SK-MEL-5 (cell line): ENCODE data around the gene ATP2C1. TPM values are rescaled to one million over a fixed set of nuclear protein-coding genes. Genes with fewer than 3 reads are reported as not detected.
"Not testable (repeated sequence)": the region's sequence is repeated elsewhere in the genome, so short reads cannot be mapped to it uniquely, and the experiment has no call there.

Experiments
- DNase-seq: peaks from one replicate; pipeline ENCODE4 v3.0.0-alpha.2; 2016; ENCODE audit warnings: low read depth, low spot score
- in situ Hi-C: cut with HindIII; loops from 2 replicates; pipeline ENCODE4 v1.10.0; 2016; ENCODE audit warnings: low sequenced_read_pairs, high pct_unique_total_duplicates, low pct_unique_long_range_greater_than_20kb
- total RNA-seq: library from RNA; depleted of rRNA; stranded (reverse); fragments of >200 nt; shearing (Covaris generic); gene quantifications from 2 replicates; pipeline ENCODE4 v1.2.3, GENCODE V29; 2014

Gene ATP2C1
- total RNA-seq, 1 experiment from 2014 or later, result 37.5 TPM

DNA sequence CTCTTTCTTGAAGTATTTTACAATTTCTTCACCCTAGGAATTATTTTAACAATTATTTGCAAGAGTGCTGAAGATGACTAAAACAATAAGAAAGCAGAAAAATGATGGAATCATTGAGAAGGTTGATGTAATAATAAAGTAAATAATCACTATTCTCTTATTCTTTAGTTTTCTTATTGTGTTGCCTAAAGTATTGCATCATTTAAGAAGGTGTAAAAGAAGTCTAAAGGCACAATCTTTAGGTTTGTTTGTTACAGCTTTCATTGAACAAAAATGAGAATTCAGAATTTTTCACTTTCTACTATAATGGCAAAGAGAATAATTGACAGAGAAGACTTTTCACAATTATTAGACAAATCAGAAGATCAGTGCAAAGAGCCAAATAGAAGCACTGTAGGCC is 67.6 kb downstream of the ATP2C1 start:
- in situ Hi-C loops, result no loop called here
- no peak for DNase-seq

DNA sequence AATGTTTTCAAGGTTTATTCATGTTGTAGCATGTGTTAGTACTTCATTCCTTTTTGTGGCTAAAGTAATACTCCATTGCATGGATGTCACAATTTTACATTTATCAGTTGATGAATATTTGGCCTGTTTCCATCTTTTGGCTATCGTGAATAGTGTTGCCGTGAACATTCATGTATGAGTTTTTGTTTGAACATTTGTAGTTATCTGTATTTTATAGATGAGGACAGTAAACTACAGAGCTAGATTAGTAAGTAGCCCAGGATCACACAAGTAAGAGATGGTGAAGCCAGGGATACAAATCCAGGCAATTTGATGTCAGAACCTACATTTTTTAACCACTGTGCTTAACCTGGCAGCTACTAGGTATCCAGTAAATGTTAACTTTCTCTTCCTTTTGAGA is 69.6 kb downstream of the ATP2C1 start:
- in situ Hi-C loops, result no loop called here
- peak; percentile 53 for DNase-seq

DNA sequence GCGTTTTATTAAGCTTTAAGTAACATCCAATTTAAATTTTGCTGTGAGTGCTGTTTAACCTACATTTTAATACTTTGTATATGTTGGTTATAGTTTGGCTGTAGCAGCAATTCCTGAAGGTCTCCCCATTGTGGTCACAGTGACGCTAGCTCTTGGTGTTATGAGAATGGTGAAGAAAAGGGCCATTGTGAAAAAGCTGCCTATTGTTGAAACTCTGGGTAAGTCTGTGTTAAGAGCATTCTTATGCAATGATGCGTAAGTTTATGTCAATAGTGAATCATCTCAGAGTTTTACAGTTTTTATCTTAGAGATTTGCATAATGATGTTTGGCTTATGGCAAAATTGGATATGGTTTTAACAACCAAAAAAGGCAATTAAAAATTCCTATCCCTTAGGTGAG is 70.0 kb downstream of the ATP2C1 start:
- in situ Hi-C loops, result no loop called here
- DNase-seq, result peak; percentile 94

DNA sequence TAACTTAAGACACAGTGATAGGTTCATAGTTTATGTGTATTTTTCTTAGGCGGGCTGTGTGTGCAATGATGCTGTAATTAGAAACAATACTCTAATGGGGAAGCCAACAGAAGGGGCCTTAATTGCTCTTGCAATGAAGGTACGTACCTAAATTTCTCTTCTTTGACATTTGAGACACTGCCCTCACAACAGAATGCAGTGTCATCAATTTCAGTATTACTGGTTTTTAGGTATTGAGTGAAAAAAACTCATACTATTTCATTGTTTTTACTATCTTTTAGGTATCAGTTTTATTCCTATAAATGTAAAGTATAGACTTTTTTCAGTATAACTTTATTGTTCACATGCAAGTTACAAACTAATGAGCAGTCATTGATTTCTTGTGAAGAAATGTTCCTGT is 73.4 kb downstream of the ATP2C1 start:
- in situ Hi-C loops, result no loop called here
- DNase-seq, result no peak

DNA sequence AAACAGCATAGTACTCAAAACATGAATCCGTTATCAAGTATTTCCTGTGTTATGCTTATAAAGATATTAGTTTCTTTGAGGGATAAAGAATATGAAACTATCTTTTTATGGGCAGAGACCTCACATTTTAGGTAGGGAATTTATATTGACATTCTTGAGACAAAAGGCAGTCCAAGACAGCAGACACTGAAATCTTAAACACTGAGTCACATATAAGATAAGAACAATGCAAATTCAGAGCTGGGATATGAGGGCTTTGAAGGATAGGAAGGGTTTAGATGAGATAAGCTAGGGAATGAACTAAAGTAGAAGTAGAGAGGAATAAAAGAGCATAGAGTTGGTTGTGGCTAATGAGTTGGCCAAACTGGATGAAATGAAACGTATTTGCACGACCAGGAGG is 74.3 kb downstream of the ATP2C1 start:
- DNase-seq, result no peak
- in situ Hi-C loops, result no loop called here

DNA sequence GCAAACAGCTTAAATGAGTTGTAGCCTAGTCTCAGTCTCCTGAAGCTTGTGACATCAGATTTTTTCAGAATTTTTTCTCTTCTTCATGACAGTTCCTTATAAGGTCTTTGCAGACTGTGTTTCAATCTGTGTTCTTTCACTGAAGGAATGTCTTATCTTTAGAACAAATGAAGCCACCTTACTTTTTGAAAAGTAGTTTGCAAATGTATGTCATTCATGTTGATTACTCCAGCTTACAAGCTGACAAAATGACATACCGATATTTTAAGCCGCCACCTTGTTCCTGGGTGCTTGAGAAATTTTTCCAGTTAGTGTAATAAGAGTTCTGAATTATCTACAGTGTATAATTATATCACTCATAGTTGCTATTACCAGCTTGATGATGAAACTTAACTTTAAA is 75.7 kb downstream of the ATP2C1 start:
- in situ Hi-C loops, result no loop called here
- DNase-seq, result no peak

DNA sequence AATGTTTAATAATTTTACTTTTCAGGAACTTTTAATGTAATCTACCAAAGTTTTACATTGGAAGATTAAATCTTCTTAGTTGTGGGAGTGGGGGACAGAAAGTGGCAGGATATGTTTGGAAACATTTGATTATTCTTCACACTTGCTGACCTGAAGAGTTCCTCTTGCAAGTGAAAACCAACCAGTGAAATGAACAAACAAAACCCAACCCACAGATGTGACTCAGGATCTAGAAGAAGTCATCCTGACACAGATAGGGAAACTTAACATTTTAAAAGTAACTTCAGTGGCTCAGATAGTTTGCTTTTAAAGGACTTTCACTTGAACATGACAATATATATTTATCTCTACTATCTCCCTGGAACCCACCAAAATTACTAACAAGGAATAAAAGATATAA is 77.3 kb downstream of the ATP2C1 start:
- in situ Hi-C loops, result no loop called here

DNA sequence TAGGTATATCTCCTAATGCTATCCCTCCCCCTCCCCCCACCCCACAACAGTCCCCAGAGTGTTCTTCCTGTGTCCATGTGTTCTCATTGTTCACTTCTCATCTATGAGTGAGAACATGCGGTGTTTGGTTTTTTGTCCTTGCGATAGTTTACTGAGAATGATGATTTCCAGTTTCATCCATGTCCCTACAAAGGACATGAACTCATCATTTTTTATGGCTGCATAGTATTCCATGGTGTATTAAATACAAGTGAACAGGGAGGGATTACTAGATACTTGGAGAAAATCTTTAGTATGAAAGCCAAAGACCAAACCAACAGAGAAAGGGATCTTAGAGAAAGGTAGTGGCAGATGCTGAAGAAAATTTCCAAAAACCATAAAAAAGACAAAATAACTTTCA is 78.7 kb downstream of the ATP2C1 start:
- DNase-seq, in situ Hi-C loops: not testable (repeated sequence)

More for the DNA sequence above, 77.3 kb downstream of the ATP2C1 start:
- no peak for DNase-seq

DNA sequence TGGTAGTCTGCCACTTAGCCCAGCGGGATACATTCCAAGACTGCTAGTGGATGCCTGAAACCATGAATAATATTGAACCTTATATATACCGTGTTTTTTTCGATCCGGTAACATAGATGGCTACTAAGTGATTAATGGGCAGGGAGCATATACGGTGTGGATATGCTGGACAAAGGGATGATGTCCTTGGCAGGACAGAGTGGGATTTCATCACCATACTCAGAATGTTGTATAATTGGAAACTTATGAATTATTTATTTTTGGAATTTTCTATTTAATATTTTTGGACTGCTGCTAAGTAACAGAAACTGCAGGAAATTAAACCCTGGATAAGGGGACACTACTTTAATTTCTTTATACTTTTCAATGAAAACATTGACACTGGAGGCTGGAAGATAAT is 79.5 kb downstream of the ATP2C1 start:
- no peak for DNase-seq
- in situ Hi-C loops, result no loop called here

DNA sequence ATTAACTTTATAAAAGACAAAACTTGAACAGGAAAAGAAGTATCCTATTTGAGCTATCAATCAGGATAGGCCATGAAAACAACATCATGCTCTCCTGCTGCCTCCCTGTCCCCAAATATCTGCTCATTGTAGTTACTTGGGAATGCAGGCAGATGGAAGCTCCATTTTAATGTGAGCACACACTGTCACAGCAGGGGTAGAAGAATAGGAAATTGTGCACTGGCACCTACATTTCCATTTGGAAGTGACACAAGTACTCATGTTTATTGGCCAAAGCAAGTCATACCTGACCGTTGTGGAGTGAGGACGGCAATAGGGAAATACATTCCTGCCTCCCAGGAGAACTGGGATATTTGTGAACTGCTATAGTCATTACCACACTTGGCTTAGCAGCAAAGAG is 80.3 kb downstream of the ATP2C1 start:
- in situ Hi-C loops, result no loop called here
- no peak for DNase-seq

DNA sequence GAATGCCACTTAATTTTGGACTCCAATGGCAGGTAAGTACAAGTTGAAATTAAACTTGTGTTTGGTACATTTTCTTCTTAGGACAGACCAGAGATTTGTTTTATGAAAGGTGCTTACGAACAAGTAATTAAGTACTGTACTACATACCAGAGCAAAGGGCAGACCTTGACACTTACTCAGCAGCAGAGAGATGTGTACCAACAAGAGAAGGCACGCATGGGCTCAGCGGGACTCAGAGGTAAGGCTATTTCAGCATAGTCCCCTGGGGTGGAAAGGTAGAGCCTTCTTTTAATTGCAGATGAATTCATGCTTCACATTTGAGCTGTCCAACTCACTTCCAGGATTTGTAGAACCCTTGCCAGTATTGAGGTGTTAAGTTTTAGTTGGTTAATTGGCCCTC is 81.4 kb downstream of the ATP2C1 start:
- in situ Hi-C loops, result no loop called here
- DNase-seq, result no peak

DNA sequence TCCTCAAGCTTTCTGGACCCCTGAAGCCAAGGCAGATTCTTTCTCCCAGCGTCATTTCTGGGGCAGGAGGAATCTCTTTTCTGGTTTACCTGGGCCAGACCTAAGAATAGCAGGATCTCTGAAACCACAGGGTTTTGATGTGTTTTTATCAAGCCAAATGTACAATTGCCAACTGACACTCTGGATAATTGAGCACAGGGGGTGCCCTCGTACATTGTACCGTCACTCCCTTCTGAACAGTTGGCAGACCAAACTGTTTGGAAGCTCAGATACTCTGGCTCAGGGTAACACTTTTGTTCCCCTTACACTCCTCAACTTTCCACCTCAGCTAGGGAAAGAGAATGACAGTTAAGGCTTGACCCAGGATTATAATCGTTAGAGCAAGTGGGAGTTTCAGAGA is 82.8 kb downstream of the ATP2C1 start:
- in situ Hi-C loops, result no loop called here
- no peak for DNase-seq

DNA sequence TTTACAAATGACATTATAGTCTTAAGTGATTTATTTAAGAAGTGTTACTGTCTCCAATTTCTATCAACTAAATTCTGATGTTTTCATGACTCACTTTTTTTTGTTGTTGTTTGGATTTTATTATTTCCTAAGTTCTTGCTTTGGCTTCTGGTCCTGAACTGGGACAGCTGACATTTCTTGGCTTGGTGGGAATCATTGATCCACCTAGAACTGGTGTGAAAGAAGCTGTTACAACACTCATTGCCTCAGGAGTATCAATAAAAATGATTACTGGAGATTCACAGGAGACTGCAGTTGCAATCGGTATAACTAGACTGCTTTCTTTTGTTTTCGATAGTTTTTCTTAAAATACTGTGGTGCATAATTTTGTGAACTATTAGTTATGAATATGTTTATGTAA is 85.2 kb downstream of the ATP2C1 start:
- in situ Hi-C loops, result no loop called here
- no peak for DNase-seq

DNA sequence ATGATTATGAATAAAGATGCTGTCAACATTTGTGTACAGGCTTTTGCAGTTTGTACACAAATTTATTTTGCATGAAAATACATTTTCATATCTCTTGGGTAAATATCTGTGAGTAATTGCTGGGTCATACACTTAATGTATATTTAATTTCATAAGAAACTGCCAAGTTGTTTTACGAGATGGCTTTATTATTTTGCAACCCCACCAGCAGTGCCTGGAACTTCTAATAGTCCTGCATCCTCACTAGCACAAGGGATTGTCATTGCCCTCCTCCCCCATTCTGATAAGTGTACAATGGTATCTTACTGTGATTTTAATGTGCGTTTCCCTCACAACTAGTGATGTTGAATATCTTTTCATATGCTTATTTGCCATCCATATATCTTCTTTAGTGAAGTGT is 87.6 kb downstream of the ATP2C1 start:
- in situ Hi-C loops, result no loop called here

DNA sequence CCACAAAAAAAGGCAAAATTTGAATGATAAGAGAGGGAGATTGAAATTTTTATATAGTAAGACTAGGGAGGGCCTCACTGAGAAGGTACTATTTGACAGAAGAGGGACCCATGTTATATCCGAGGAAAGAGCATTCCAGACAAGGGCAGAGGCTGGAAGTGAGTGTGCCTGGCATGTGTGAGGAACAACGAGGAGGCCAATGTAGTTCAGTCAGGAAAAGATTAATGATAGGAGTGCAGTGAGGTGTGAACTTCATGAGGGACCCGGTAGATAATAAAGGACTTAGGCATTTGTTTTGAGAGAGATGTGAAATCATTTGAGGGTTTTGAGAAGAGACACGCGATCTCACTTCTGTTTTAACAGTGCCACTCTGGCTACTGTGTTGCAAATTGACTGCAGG is 96.4 kb downstream of the ATP2C1 start:
- in situ Hi-C loops, result no loop called here
- no peak for DNase-seq

More for the DNA sequence above, 87.6 kb downstream of the ATP2C1 start:
- no peak for DNase-seq

DNA sequence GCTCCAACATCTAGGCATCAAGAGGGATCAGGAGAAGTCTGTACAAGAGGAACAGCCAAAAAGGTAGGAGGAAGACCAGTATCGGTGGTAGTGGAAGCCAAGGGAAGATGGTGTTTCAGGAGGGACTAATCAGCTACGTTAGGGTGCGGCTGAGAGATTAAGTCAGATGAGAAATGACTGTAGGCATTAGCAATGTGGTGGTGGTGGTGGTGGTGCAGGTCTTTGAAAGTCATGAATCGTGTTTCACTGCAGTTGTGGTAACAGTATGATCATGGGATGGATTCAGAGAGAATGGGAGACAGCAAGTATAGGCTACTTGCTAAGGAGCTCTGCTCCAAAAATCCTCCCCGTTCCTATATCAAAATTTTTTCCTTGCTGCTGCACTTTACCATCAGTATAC is 97.2 kb downstream of the ATP2C1 start:
- in situ Hi-C loops, result no loop called here
- DNase-seq, result no peak

DNA sequence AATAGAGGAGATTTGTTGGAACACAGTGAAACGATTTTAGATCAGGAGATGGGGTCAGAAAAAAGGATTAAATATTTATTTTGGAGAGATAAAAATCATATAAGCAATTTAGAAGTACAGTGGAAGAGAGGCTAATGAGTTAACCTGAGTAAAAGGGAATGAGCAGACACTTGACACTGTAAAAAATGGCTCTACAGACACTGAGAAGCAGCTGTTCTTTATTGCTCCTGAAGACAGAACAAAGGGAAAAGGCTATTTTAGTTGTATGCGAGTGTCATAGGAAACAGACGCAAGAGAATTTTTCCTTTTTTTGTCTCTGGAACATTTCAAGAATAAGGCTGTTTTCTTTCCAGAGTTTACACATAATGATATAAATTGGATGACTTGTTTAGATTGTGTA is 98.5 kb downstream of the ATP2C1 start:
- no peak for DNase-seq
- in situ Hi-C loops, result no loop called here

DNA sequence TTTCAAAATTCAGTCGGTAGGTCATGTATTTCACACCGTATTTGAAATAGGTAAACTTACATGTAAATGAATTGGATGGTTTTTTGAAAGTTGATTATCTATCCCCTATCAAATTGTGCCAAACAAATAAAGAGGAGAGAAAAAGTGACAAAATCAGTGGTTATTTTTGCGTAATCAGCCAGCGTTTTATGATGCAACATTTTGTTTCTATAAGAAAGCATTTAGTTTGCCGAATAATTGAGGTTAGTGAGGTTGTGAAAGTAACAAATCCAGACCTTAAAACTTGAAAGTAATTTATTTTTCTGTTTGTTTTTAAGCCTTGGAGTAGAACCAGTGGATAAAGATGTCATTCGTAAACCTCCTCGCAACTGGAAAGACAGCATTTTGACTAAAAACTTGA is 103.4 kb downstream of the ATP2C1 start:
- DNase-seq, result no peak
- in situ Hi-C loops, result no loop called here

DNA sequence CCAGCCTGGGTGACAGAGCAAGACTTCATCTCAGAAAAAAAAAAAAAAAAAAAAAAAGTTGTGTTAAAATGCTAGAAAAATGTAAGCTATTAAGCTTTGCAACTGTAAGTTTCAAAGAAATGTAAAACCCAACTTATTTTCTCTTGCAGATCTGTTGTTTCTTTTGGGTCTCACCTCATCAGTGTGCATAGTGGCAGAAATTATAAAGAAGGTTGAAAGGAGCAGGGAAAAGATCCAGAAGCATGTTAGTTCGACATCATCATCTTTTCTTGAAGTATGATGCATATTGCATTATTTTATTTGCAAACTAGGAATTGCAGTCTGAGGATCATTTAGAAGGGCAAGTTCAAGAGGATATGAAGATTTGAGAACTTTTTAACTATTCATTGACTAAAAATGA is 107.2 kb downstream of the ATP2C1 start:
- DNase-seq, result no peak
- in situ Hi-C loops, result no loop called here

DNA sequence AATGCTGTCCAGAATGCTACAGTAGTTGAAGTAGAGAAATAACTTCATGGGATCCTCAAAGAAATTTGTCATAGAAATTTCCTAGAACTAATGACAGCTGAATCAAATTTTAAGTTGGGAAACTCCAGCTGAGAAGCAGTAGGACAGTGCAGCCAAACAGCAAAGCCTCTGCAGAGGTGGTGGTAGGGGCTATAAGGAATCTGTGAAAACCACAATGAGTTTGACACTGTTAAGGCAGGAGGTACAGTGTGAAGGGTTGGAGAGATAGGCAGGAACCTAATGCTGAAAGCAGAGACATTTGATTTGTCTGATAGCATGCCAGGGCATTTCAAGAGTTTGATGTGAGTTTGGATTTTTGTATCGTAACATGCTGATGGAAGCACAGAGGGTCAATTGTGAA is 110.7 kb downstream of the ATP2C1 start:
- DNase-seq, result no peak
- in situ Hi-C loops, result no loop called here
